ENCODE data around the gene DDX27. TPM values are rescaled to one million over a fixed set of nuclear protein-coding genes. Genes with fewer than 3 reads are reported as not detected.
"Not testable (repeated sequence)": the region's sequence is repeated elsewhere in the genome, so short reads cannot be mapped to it uniquely, and the experiment has no call there.

Gene DDX27
- total RNA-seq, 1 donor from 2014 or later, result 52.2 TPM

DNA sequence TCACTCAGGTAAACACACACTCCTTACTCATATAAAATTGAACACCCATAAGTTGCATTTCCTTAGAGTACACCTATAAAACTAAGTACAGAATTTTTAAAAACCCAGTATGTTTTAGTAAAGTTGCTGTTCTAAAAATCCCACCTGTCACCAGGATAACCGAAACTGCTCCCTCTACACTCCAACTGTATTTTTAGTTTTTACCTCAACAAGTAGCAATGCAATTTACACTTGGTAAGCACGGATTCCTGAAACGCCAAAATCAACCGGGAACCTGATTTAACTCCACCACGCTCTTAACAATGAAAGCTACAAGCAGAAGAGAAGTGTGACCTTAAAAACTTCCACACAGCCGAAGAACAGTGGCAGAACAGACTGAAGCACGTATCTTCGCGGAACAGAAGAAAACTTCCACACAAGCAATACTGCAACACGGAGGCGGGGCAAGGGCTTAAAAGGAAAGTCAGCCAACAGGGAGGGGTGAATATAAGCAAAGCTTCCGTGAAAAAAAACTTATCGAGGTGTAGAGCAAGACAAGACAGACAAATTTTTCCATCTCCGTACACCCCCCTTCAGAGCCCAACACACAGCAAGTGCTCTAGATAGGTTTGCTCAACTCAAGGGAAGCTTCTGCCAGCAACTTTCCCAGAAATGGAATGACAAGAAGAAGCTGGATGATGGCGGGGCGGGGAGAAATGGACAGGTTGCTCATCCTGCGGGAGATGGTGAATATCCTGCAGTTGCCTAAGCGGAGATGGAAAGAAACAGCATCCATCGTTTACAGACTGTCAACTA is 32.5 kb upstream of the DDX27 start:
- DNase-seq (ENCODE audit: low read depth), result peak; percentile 14
- TF ChIP-seq, protein P1, sequence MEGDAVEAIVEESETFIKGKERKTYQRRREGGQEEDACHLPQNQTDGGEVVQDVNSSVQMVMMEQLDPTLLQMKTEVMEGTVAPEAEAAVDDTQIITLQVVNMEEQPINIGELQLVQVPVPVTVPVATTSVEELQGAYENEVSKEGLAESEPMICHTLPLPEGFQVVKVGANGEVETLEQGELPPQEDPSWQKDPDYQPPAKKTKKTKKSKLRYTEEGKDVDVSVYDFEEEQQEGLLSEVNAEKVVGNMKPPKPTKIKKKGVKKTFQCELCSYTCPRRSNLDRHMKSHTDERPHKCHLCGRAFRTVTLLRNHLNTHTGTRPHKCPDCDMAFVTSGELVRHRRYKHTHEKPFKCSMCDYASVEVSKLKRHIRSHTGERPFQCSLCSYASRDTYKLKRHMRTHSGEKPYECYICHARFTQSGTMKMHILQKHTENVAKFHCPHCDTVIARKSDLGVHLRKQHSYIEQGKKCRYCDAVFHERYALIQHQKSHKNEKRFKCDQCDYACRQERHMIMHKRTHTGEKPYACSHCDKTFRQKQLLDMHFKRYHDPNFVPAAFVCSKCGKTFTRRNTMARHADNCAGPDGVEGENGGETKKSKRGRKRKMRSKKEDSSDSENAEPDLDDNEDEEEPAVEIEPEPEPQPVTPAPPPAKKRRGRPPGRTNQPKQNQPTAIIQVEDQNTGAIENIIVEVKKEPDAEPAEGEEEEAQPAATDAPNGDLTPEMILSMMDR (IDR thresholded peaks at IDR 0.05; ENCODE audit: insufficient read depth, low read length, poor library complexity, severe bottlenecking), result no peak

DNA sequence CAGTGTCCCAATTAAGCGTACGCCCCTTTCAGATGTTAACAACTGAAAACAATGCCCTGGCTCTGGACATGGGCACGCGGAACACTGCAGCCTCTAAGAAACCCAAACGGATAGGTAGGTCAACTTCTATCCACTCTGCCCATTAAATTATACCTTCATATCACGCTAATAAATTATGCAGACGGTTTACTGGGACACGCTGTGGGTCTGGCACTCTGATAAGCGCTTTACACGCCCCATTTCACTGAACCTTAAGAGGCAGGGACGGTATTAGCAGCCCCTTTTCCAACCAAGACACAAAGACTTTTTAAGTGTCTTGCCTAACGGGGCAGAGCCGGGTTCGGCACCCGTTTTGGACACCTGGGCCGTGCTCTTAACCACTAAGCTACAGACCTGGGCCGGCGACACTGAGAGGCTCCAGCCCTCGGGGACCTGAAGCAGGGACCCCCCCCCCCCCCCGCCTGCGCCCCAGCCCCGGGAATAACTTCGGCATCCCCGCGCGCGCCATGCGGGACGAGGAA is 31.8 kb upstream of the DDX27 start:
- TF ChIP-seq, protein P1 (IDR thresholded peaks at IDR 0.05; ENCODE audit: insufficient read depth, low read length, poor library complexity, severe bottlenecking), result no peak
- no peaks in the 10 kb centered on the region for H3K36me3 ChIP-seq (ENCODE audit: control insufficient read depth, insufficient read depth, low read length)
- H3K4me3 ChIP-seq (ENCODE audit: low read depth, low read length), result peak overlapping the region; percentile 71
- no peak for DNase-seq (ENCODE audit: low read depth)
- no peaks in the 10 kb centered on the region for H3K27me3 ChIP-seq (ENCODE audit: control insufficient read depth, insufficient read depth, low read length)

More for the DNA sequence above, 32.5 kb upstream of the DDX27 start:
- no peaks in the 10 kb centered on the region for H3K27me3 ChIP-seq (ENCODE audit: control insufficient read depth, insufficient read depth, low read length)
- peak overlapping the region; percentile 71 for H3K4me3 ChIP-seq (ENCODE audit: low read depth, low read length)
- H3K36me3 ChIP-seq (ENCODE audit: control insufficient read depth, insufficient read depth, low read length), result no peaks in the 10 kb centered on the region

- H3K27me3 ChIP-seq (ENCODE audit: control insufficient read depth, insufficient read depth, low read length), result no peaks in the 10 kb centered on the region
- peak; percentile 74 for DNase-seq (ENCODE audit: low read depth)
These were observed 31.2 kb upstream of the DDX27 start, which contains the start of gene STAU1 for GRCh38 chr20:49187851-49188641. TSS of gene STAU1 (minus strand) at chr20:49188334. CDS start at chr20:49166201, 22,133 bp downstream.

GRCh38 chr20:49192944-49193518 is 26.2 kb upstream of the DDX27 start:
- H3K27me3 ChIP-seq (ENCODE audit: control insufficient read depth, insufficient read depth, low read length); H3K36me3 ChIP-seq (ENCODE audit: control insufficient read depth, insufficient read depth, low read length); DNase-seq (ENCODE audit: low read depth); H3K4me3 ChIP-seq (ENCODE audit: low read depth, low read length): not testable (repeated sequence)

More at GRCh38 chr20:49187851-49188641, 31.2 kb upstream of the DDX27 start, which contains the start of gene STAU1:
- Histone ChIP-seq H3K36me3 (ENCODE audit: control insufficient read depth, insufficient read depth, low read length) (no peaks in the 10 kb centered on the region), H3K4me3 (ENCODE audit: low read depth, low read length) (peak within 1 kb of the TSS; percentile 71)
- TF ChIP-seq, protein P1 (IDR thresholded peaks at IDR 0.05; ENCODE audit: insufficient read depth, low read length, poor library complexity, severe bottlenecking), result no peak

DNA sequence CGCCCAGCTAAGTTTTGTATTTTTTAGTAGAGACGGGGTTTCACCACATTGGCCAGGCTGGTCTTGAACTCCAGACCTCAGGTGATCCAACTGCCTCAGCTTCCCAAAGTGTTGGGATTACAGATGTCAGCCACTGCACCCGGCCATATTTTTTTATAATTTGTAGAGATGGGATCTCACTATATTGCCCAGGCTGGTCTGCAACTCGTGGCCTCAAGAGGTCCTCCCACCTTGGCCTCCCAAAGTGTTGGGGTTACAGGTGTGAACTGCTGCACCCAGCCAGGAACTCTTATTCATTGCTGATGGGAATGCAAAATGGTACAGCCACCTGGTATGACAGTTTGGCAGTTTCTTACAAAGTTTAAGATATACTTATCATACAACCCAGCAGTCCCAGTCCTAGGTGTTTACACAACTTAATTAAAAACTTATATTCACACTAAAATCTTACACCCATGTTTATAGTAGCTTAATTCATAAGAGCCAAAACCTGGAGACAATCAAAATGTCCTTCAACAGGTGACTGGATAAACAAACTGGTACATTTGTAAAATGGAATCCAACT is 19.4 kb upstream of the DDX27 start:
- no peak for DNase-seq (ENCODE audit: low read depth)
- H3K4me3 ChIP-seq (ENCODE audit: low read depth, low read length), result no peak overlapping the region
- no peaks in the 10 kb centered on the region for H3K27me3 ChIP-seq (ENCODE audit: control insufficient read depth, insufficient read depth, low read length)
- TF ChIP-seq, protein P1 (IDR thresholded peaks at IDR 0.05; ENCODE audit: insufficient read depth, low read length, poor library complexity, severe bottlenecking), result no peak
- no peaks in the 10 kb centered on the region for H3K36me3 ChIP-seq (ENCODE audit: control insufficient read depth, insufficient read depth, low read length)
